Measurements from ENCODE around the gene PRICKLE3. TPM values are rescaled to one million over a fixed set of nuclear protein-coding genes. Genes with fewer than 3 reads are reported as not detected.

Gene PRICKLE3
- total and polyA plus RNA-seq, 2 experiments from 2014 or later: 4.7 to 13.7 TPM

DNA sequence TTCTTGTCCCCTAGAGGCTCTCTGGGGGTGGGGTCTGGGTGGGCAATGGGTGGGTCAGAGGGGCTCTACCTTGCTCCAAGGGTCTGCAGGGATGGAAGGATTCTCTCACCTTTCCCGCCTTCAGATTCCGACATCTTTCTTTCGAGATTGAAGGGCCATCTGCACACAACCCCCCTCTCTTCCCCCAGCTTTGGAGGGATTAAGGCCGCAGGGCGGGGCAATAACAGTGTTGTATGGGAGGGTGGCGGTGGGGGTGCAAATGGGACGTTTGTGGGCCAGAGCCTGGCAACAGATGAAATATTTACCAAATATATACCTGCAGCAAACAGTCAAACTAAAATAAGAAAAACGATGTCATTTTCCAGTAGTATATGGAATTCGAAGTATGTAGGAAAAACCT lies 47.0 kb upstream of the PRICKLE3 start, which contains the start of gene CACNA1F (continued):
- TF ChIP-seq, protein P1, sequence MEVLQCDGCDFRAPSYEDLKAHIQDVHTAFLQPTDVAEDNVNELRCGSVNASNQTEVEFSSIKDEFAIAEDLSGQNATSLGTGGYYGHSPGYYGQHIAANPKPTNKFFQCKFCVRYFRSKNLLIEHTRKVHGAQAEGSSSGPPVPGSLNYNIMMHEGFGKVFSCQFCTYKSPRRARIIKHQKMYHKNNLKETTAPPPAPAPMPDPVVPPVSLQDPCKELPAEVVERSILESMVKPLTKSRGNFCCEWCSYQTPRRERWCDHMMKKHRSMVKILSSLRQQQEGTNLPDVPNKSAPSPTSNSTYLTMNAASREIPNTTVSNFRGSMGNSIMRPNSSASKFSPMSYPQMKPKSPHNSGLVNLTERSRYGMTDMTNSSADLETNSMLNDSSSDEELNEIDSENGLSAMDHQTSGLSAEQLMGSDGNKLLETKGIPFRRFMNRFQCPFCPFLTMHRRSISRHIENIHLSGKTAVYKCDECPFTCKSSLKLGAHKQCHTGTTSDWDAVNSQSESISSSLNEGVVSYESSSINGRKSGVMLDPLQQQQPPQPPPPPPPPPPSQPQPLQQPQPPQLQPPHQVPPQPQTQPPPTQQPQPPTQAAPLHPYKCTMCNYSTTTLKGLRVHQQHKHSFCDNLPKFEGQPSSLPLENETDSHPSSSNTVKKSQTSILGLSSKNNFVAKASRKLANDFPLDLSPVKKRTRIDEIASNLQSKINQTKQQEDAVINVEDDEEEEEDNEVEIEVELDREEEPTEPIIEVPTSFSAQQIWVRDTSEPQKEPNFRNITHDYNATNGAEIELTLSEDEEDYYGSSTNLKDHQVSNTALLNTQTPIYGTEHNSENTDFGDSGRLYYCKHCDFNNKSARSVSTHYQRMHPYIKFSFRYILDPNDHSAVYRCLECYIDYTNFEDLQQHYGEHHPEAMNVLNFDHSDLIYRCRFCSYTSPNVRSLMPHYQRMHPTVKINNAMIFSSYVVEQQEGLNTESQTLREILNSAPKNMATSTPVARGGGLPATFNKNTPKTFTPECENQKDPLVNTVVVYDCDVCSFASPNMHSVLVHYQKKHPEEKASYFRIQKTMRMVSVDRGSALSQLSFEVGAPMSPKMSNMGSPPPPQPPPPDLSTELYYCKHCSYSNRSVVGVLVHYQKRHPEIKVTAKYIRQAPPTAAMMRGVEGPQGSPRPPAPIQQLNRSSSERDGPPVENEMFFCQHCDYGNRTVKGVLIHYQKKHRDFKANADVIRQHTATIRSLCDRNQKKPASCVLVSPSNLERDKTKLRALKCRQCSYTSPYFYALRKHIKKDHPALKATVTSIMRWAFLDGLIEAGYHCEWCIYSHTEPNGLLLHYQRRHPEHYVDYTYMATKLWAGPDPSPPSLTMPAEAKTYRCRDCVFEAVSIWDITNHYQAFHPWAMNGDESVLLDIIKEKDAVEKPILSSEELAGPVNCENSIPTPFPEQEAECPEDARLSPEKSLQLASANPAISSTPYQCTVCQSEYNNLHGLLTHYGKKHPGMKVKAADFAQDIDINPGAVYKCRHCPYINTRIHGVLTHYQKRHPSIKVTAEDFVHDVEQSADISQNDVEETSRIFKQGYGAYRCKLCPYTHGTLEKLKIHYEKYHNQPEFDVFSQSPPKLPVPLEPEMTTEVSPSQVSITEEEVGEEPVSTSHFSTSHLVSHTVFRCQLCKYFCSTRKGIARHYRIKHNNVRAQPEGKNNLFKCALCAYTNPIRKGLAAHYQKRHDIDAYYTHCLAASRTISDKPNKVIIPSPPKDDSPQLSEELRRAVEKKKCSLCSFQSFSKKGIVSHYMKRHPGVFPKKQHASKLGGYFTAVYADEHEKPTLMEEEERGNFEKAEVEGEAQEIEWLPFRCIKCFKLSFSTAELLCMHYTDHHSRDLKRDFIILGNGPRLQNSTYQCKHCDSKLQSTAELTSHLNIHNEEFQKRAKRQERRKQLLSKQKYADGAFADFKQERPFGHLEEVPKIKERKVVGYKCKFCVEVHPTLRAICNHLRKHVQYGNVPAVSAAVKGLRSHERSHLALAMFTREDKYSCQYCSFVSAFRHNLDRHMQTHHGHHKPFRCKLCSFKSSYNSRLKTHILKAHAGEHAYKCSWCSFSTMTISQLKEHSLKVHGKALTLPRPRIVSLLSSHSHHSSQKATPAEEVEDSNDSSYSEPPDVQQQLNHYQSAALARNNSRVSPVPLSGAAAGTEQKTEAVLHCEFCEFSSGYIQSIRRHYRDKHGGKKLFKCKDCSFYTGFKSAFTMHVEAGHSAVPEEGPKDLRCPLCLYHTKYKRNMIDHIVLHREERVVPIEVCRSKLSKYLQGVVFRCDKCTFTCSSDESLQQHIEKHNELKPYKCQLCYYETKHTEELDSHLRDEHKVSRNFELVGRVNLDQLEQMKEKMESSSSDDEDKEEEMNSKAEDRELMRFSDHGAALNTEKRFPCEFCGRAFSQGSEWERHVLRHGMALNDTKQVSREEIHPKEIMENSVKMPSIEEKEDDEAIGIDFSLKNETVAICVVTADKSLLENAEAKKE (CRISPR knock-in tag; IDR thresholded peaks at IDR 0.05): no peak
- no peak for TF ChIP-seq EZH2 (IDR thresholded peaks at IDR 0.05; ENCODE audit: low read depth, unreplicated experiment)
- no peak for TF ChIP-seq STAT1 (IDR thresholded peaks at IDR 0.05; ENCODE audit: unreplicated experiment)

DNA sequence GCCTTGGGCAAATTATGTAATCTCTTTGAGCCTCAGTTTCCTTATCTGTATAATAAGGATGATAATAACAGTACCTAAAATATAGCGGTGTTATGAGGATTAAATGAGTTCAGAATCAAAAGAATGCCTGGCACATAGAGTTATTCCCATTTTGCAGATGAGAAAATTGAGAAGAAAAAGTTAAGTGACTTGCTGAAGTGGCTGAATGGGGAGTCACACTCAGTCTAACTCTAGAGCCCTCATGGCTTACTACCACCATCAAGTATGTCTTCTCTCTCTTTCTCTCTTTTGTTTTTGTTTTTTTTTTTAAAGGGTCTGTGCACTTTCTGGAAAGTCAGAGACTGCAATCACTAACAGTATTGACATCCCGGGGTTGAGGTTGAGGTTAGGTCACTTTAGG lies 46.4 kb upstream of the PRICKLE3 start:
- Histone ChIP-seq H3K36me3 (ENCODE audit: insufficient read depth) (no peaks in the 10 kb centered on the region), H3K4me3 (no peak overlapping the region), H3K27me3 (ENCODE audit: insufficient read depth) (no peaks in the 10 kb centered on the region), H3K4me2 (no peak overlapping the region), H3F3A (replicated peaks; ENCODE audit: low read depth) (no peaks in the 10 kb centered on the region), H3K79me2 (replicated peaks; ENCODE audit: insufficient read depth) (no peaks in the 10 kb centered on the region), H3K9me2 (ENCODE audit: insufficient read depth) (no peaks in the 10 kb centered on the region), H2AFZ (no peak overlapping the region), H3K27ac (ENCODE audit: low read depth) (no peak overlapping the region), H3K4me1 (ENCODE audit: insufficient read depth) (no peaks in the 10 kb centered on the region), H4K20me1 (replicated peaks; ENCODE audit: insufficient read depth) (no peaks in the 10 kb centered on the region)
- Mint-ChIP-seq H3K36me3 (ENCODE audit: low read depth) (no peaks in the 10 kb centered on the region; the same call in 2 of the 3 replicates), H3K9me3 (no peaks in the 10 kb centered on the region), H3K4me1 (peaks cover 8% of the 10 kb centered on the region; the same call in 2 of the 3 replicates), H3K27me3 (ENCODE audit: insufficient read depth, low read depth, poor library complexity) (peaks cover 6% of the 10 kb centered on the region), H3K27ac (no peak overlapping the region), H3K4me3 (no peak overlapping the region)
- DNase-seq (ENCODE audit: low spot score) (no peak), ATAC-seq (no peak)
- TF ChIP-seq ZNF331 (CRISPR knock-in tag; IDR thresholded peaks at IDR 0.05; ENCODE audit: low read depth): no peak
- no peak for TF ChIP-seq CTCF (conservative IDR thresholded peaks at IDR 0.05; ENCODE audit: low read depth in 2 of 2)
- no peak for TF ChIP-seq ZNF114 (CRISPR knock-in tag; IDR thresholded peaks at IDR 0.05)
- TF ChIP-seq EZH2phosphoT487 (IDR thresholded peaks at IDR 0.05; ENCODE audit: unreplicated experiment): no peak
- no peak for TF ChIP-seq CREB1 (CRISPR knock-in tag; IDR thresholded peaks at IDR 0.05; ENCODE audit: low read depth)
- TF ChIP-seq, protein P1 (CRISPR knock-in tag; IDR thresholded peaks at IDR 0.05): no peak
